Panc1 (cell line): Measurements from ENCODE around the gene ELK3. TPM values are rescaled to one million over a fixed set of nuclear protein-coding genes. Genes with fewer than 3 reads are reported as not detected.

Experiments used
- ATAC-seq: fragments of 200-7000 bp; cut with Tn5 transposase; 2 replicates; pipeline ENCODE4 v1.9.1; 2020; ENCODE audit warnings: mild to moderate bottlenecking, moderate library complexity
- BruUV-seq: library from RNA; stranded (reverse); fragments of 400-500 nt; replicated peaks from 2 replicates; lab custom pipeline; 2021; lab: Mats Ljungman, UMichigan
- CTCF ChIA-PET: fragments of 300-600 bp; sonication (Branson Sonifier 250); formaldehyde crosslinking; loops from one replicate; lab custom pipeline; 2022; ENCODE audit warnings: antibody characterized with exemption; lab: Charles Lee
- POLR2A ChIA-PET: fragments of 300-600 bp; sonication (Branson Sonifier 250); formaldehyde crosslinking; loops from one replicate; lab custom pipeline; 2022; ENCODE audit warnings: antibody characterized with exemption; lab: Charles Lee
- DNase-seq: peaks from one replicate; pipeline ENCODE4 v3.0.0-alpha.2; 2010; ENCODE audit warnings: low read depth, low spot score
- H3K27ac ChIP-seq: 2 replicates; pipeline ENCODE4 v1.5.1; 2011; ENCODE audit warnings: mild to moderate bottlenecking, low read length, inconsistent platforms
- H3K27me3 ChIP-seq: fragments of 200-500 bp; sonication (Bioruptor generic); 2 replicates; pipeline ENCODE4 v1.6.0; 2014; ENCODE audit warnings: low read length, inconsistent platforms; ENCODE audit not compliant: control insufficient read depth, insufficient read depth
- H3K36me3 ChIP-seq: fragments of 200-500 bp; sonication (Bioruptor generic); 2 replicates; pipeline ENCODE4 v1.5.1; 2014; ENCODE audit warnings: inconsistent platforms, mild to moderate bottlenecking, low read length, moderate library complexity; ENCODE audit not compliant: control insufficient read depth, insufficient read depth
- H3K4me1 ChIP-seq: 2 replicates; pipeline ENCODE4 v1.5.1; 2011; ENCODE audit warnings: inconsistent platforms, mild to moderate bottlenecking, low read length, moderate library complexity; ENCODE audit not compliant: control insufficient read depth, insufficient read depth
- H3K4me3 ChIP-seq, 2 experiments: 2 replicates each; pipeline ENCODE4 v1.5.1; 2011 to 2012; ENCODE audit warnings: low read depth in 2 of 2, low read length in 2 of 2, mild to moderate bottlenecking in 2 of 2, inconsistent platforms in 1 of 2, moderate library complexity in 1 of 2
- H3K9me3 ChIP-seq: fragments of 200-500 bp; sonication (Bioruptor generic); 2 replicates; pipeline ENCODE4 v1.5.1; 2014; ENCODE audit warnings: low read depth, mild to moderate bottlenecking, inconsistent platforms, low read length, moderate library complexity; ENCODE audit not compliant: control insufficient read depth, insufficient read depth
- CTCF ChIP-seq: fragments of 450-650 bp; IDR thresholded peaks from 2 replicates; pipeline ENCODE4 v1.5.1; 2017; ENCODE audit warnings: mild to moderate bottlenecking
- POLR2AphosphoS5 ChIP-seq: IDR thresholded peaks from 2 replicates; pipeline ENCODE4 v1.6.1; 2012; ENCODE audit warnings: mild to moderate bottlenecking, low read depth, low read length, moderate library complexity
- REST ChIP-seq, 2 experiments: IDR thresholded peaks; 2 replicates each; pipeline ENCODE4 v1.6.1; 2011 to 2012; ENCODE audit warnings: low read depth in 2 of 2, control low read depth in 1 of 2, low read length in 1 of 2, mild to moderate bottlenecking in 1 of 2, moderate library complexity in 1 of 2; ENCODE audit not compliant: insufficient read depth in 1 of 2
- SIN3A ChIP-seq: IDR thresholded peaks from 2 replicates; pipeline ENCODE4 v1.6.1; 2012; ENCODE audit warnings: low read depth, mild to moderate bottlenecking, low read length, moderate library complexity, borderline replicate concordance; ENCODE audit not compliant: insufficient read depth
- TCF7L2 ChIP-seq: IDR thresholded peaks from 2 replicates; pipeline ENCODE4 v1.6.1; 2011; ENCODE audit warnings: mild to moderate bottlenecking, low read depth, low read length, inconsistent platforms
- in situ Hi-C: cut with HindIII; loops from 2 replicates; pipeline ENCODE4 v1.10.0; 2016; ENCODE audit warnings: low sequenced_read_pairs, low pct_unique_long_range_greater_than_20kb
- intact Hi-C: fragments of 100-400 bp; cut with micrococcal nuclease; formaldehyde crosslinking; loops from one replicate; pipeline ENCODE4 v1.10.0; 2022; ENCODE audit not compliant: unreplicated experiment
- total RNA-seq: library from RNA; stranded (reverse); gene quantifications from one replicate; pipeline ENCODE4 v1.2.1, GENCODE V29; 2021; ENCODE audit not compliant: unreplicated experiment

The ELK3 gene
- total RNA-seq, 1 experiment from 2014 or later: 25.1 TPM

- no peaks in the 10 kb centered on the region for H3K4me1 ChIP-seq
- no peak overlapping the region for H3K4me3 ChIP-seq
- in situ Hi-C loops: no loop called here
- intact Hi-C loops: no loop called here
- H3K27me3 ChIP-seq: no peaks in the 10 kb centered on the region
- H3K27ac ChIP-seq: no peak overlapping the region
- CTCF ChIA-PET: no interaction called here
- POLR2A ChIA-PET: no interaction called here
- no peaks in the 10 kb centered on the region for H3K9me3 ChIP-seq
- BruUV-seq: no TSS peak
- TF ChIP-seq POLR2AphosphoS5: no peak
- no peak for TF ChIP-seq CTCF
- TF ChIP-seq REST (IDR thresholded peaks at IDR 0.05; ENCODE audit: insufficient read depth in 1 of 2, low read depth in 2 of 2, low read length in 1 of 2): no peak
- TF ChIP-seq TCF7L2: no peak
- no peak for TF ChIP-seq SIN3A
- H3K36me3 ChIP-seq: no peaks in the 10 kb centered on the region
- DNase-seq: peak; percentile 4
- 0 out of 2 replicates have a peak, but pooled peaks have one; percentile 44 for ATAC-seq
Observed at GRCh38 chr12:96247563-96247962, 53.4 kb downstream of the ELK3 start.

GRCh38 chr12:96248136-96248931 is 54.2 kb downstream of the ELK3 start:
- H3K27ac ChIP-seq: no peak overlapping the region
- H3K4me1 ChIP-seq: no peaks in the 10 kb centered on the region
- no peak for DNase-seq
- no TSS peak for BruUV-seq
- H3K36me3 ChIP-seq: no peaks in the 10 kb centered on the region
- in situ Hi-C loops: no loop called here
- no peak for ATAC-seq
- no peaks in the 10 kb centered on the region for H3K27me3 ChIP-seq
- TF ChIP-seq CTCF (no peak), REST (IDR thresholded peaks at IDR 0.05; ENCODE audit: insufficient read depth in 1 of 2, low read depth in 2 of 2, low read length in 1 of 2) (no peak), TCF7L2 (no peak), SIN3A (no peak), POLR2AphosphoS5 (no peak)
- POLR2A ChIA-PET: no interaction called here
- intact Hi-C loops: no loop called here
- CTCF ChIA-PET: no interaction called here
- no peaks in the 10 kb centered on the region for H3K9me3 ChIP-seq
- H3K4me3 ChIP-seq: no peak overlapping the region
